PFSK-1 (cell line): ENCODE measurements around the gene ERC1.

Experiments used
- FOXP2 ChIP-seq: optimal IDR thresholded peaks from 2 replicates; pipeline ENCODE3; 2011; ENCODE audit warnings: borderline replicate concordance, control low read depth, inconsistent platforms; ENCODE audit not compliant: insufficient read depth; ENCODE audit errors: extremely low read length, extremely low read depth
- POLR2AphosphoS5 ChIP-seq: IDR thresholded peaks from 2 replicates; pipeline ENCODE4 v1.6.1; 2012; ENCODE audit warnings: low read depth, mild to moderate bottlenecking, control low read depth, low read length, moderate library complexity
- SIN3A ChIP-seq: IDR thresholded peaks from 2 replicates; pipeline ENCODE4 v1.6.1; 2012; ENCODE audit warnings: mild to moderate bottlenecking, low read length, moderate library complexity, borderline replicate concordance; ENCODE audit not compliant: insufficient read depth
- TAF1 ChIP-seq: IDR thresholded peaks from 2 replicates; pipeline ENCODE4 v1.6.1; 2012; ENCODE audit warnings: low read length, control low read depth, borderline replicate concordance; ENCODE audit not compliant: insufficient read depth
- TF ChIP-seq, protein P1 (sequence below), 2 experiments: IDR thresholded peaks; 2 replicates each; pipeline versions ENCODE4 v1.6.1 to v1.8.0; 2011 to 2012; ENCODE audit warnings: low read depth in 2 of 2, low read length in 2 of 2, control low read depth in 1 of 2, inconsistent platforms in 1 of 2, mild to moderate bottlenecking in 1 of 2, moderate library complexity in 1 of 2; ENCODE audit not compliant: insufficient read depth in 1 of 2

DNA sequence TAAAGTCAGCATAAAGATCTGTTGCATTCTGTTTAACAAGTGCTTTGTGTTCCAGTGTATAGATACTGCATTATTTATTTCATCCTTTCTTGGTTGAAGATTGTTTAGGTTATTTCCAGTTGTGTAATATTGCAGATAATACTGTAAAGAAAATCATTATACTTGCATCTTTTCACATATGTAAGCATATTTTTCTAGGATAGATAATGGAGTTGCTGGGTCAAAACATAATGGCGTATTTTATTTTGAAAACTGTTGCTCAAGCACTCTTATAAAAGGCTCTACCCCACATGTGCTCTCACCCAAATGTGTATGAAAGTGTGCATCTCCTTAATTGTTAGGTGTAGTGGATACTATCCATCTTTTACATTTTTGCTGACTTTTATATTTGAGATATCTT is 329.0 kb downstream of the ERC1 start:
- TF ChIP-seq FOXP2 (no peak), POLR2AphosphoS5 (no peak), TAF1 (no peak), SIN3A (no peak)
- TF ChIP-seq, protein P1, sequence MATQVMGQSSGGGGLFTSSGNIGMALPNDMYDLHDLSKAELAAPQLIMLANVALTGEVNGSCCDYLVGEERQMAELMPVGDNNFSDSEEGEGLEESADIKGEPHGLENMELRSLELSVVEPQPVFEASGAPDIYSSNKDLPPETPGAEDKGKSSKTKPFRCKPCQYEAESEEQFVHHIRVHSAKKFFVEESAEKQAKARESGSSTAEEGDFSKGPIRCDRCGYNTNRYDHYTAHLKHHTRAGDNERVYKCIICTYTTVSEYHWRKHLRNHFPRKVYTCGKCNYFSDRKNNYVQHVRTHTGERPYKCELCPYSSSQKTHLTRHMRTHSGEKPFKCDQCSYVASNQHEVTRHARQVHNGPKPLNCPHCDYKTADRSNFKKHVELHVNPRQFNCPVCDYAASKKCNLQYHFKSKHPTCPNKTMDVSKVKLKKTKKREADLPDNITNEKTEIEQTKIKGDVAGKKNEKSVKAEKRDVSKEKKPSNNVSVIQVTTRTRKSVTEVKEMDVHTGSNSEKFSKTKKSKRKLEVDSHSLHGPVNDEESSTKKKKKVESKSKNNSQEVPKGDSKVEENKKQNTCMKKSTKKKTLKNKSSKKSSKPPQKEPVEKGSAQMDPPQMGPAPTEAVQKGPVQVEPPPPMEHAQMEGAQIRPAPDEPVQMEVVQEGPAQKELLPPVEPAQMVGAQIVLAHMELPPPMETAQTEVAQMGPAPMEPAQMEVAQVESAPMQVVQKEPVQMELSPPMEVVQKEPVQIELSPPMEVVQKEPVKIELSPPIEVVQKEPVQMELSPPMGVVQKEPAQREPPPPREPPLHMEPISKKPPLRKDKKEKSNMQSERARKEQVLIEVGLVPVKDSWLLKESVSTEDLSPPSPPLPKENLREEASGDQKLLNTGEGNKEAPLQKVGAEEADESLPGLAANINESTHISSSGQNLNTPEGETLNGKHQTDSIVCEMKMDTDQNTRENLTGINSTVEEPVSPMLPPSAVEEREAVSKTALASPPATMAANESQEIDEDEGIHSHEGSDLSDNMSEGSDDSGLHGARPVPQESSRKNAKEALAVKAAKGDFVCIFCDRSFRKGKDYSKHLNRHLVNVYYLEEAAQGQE (IDR thresholded peaks at IDR 0.05; ENCODE audit: insufficient read depth in 1 of 2, low read depth in 2 of 2, low read length in 2 of 2): no peak
